Measurements from ENCODE around the gene GLYAT. TPM values are rescaled to one million over a fixed set of nuclear protein-coding genes. Genes with fewer than 3 reads are reported as not detected.

The GLYAT gene
- total and polyA plus RNA-seq, 10 donors: not detected

DNA sequence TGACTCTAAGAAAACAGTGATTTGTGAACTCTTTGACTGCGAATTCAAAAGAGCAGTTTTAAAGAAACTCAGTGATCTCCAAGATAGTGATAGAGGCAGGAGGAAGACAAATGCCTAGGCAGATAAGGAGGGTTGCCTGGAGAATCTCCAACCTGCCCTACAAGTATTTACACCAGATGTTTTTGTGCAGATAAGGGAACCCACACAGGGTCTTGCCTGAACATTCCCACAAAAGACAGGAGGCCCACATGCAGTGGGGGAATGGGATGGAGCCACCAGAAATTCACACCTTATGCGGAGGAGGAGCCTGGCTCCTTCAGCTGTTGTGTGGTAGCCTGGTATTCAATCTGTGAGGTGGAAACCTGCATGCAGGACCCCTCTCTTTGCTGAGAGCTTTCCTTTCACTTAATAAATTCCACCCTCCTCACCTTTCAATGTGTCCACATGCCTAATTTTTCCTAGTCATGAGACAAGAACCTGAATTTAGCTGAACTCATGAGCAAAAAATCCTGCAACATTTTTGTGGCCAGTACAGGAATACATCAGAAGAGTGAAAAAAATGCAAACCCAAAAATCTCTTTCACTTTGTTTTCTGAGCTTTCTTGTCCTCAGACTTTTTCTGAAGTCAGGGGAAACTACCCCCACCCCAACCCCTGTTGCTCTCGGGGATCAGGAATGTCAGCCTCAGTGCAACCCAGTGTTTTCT, 8.1 kb upstream of the GLYAT start:
- H3K27me3 ChIP-seq (replicated peaks in 1 of 7): peaks cover 0 to 4% (median 0%) of the 10 kb centered on the region in 7 donors
- intact Hi-C loops (cut with DNase I; ENCODE audit: low total_unique reads): no loop called here
- H3K4me1 ChIP-seq: no peaks in the 10 kb centered on the region
- H3K9me3 ChIP-seq: peaks cover 0 to 52% (median 35%) of the 10 kb centered on the region in 8 donors
- 79 to 87% (median 84%) methylated on average over 3 of the region's 3 CpGs for WGBS, 5 donors
- no peak overlapping the region for H3K4me3 ChIP-seq
- no peak overlapping the region for H3K27ac ChIP-seq
- TF ChIP-seq POLR2AphosphoS5 (IDR thresholded peaks at IDR 0.05): no peak
- TF ChIP-seq, protein P1, sequence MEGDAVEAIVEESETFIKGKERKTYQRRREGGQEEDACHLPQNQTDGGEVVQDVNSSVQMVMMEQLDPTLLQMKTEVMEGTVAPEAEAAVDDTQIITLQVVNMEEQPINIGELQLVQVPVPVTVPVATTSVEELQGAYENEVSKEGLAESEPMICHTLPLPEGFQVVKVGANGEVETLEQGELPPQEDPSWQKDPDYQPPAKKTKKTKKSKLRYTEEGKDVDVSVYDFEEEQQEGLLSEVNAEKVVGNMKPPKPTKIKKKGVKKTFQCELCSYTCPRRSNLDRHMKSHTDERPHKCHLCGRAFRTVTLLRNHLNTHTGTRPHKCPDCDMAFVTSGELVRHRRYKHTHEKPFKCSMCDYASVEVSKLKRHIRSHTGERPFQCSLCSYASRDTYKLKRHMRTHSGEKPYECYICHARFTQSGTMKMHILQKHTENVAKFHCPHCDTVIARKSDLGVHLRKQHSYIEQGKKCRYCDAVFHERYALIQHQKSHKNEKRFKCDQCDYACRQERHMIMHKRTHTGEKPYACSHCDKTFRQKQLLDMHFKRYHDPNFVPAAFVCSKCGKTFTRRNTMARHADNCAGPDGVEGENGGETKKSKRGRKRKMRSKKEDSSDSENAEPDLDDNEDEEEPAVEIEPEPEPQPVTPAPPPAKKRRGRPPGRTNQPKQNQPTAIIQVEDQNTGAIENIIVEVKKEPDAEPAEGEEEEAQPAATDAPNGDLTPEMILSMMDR (IDR thresholded peaks at IDR 0.05 in 8 of 11, conservative IDR thresholded peaks at IDR 0.05 in 3 of 11): no peak
- TF ChIP-seq POLR2A (IDR thresholded peaks at IDR 0.05): no peak
- no peaks in the 10 kb centered on the region for H3K36me3 ChIP-seq
- no peak for DNase-seq

GRCh38 chr11:58734681-58735490, 3.1 kb upstream of the GLYAT start:
- no peaks in the 10 kb centered on the region for H3K27me3 ChIP-seq (replicated peaks in 1 of 7)
- H3K9me3 ChIP-seq: peaks cover 0 to 4% (median under 1%) of the 10 kb centered on the region in 8 donors
- intact Hi-C loops (cut with DNase I; ENCODE audit: low total_unique reads): no loop called here
- no peak overlapping the region for H3K27ac ChIP-seq
- TF ChIP-seq POLR2AphosphoS5 (IDR thresholded peaks at IDR 0.05) (no peak), POLR2A (IDR thresholded peaks at IDR 0.05) (no peak)
- TF ChIP-seq, protein P1 (IDR thresholded peaks at IDR 0.05 in 8 of 11, conservative IDR thresholded peaks at IDR 0.05 in 3 of 11): no peak
- no peak for DNase-seq
- H3K36me3 ChIP-seq: no peaks in the 10 kb centered on the region
- no peaks in the 10 kb centered on the region for H3K4me1 ChIP-seq
- 65 to 85% (median 78%) methylated on average over 4 of the region's 4 CpGs for WGBS, 5 donors
- no peak overlapping the region for H3K4me3 ChIP-seq

GRCh38 chr11:58730507-58731089, 1.1 kb downstream of the GLYAT start:
- Histone ChIP-seq H3K4me1 (peaks cover 0 to 15% (median 4%) of the 10 kb centered on the region in 6 donors), H3K27me3 (replicated peaks in 1 of 7) (no peaks in the 10 kb centered on the region), H3K4me3 (no peak overlapping the region), H3K27ac (no peak overlapping the region), H3K9me3 (no peaks in the 10 kb centered on the region), H3K36me3 (no peaks in the 10 kb centered on the region)
- intact Hi-C loops (cut with DNase I; ENCODE audit: low total_unique reads): no loop called here
- DNase-seq: no peak
- TF ChIP-seq POLR2AphosphoS5 (IDR thresholded peaks at IDR 0.05) (no peak), POLR2A (IDR thresholded peaks at IDR 0.05) (no peak)
- TF ChIP-seq, protein P1 (IDR thresholded peaks at IDR 0.05 in 8 of 11, conservative IDR thresholded peaks at IDR 0.05 in 3 of 11): no peak

DNA sequence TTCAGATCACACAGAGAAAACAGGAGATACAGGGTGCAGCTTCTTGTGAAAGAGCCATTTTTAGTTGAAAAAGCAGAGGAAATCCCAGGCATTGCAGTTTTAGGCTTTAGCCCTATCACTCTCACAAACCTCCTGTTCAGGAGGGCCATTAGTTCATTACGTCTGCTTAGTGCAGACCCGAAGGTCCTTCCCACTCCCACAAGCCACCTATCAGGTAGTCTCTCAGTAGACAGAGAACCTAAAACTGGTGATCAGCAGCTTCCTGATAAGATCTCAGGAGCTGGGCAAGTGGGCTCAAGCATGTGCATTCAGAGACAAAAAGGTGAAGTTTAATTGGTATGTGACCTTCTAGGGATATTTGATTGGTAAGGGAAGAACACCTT, 4.3 kb downstream of the GLYAT start:
- no peak for TF ChIP-seq POLR2AphosphoS5 (IDR thresholded peaks at IDR 0.05)
- TF ChIP-seq, protein P1 (IDR thresholded peaks at IDR 0.05 in 8 of 11, conservative IDR thresholded peaks at IDR 0.05 in 3 of 11): no peak
- H3K9me3 ChIP-seq: no peaks in the 10 kb centered on the region
- H3K4me3 ChIP-seq: no peak overlapping the region
- H3K27ac ChIP-seq: peak overlapping the region in 3 of 8 donors; percentile 21 to 55 (median 28)
- intact Hi-C loops (cut with DNase I; ENCODE audit: low total_unique reads): no loop called here
- DNase-seq: no peak
- WGBS, 5 donors: 67 to 79% (median 73%) methylated on average over 2 of the region's 2 CpGs
- H3K27me3 ChIP-seq (replicated peaks in 1 of 7): no peaks in the 10 kb centered on the region
- H3K36me3 ChIP-seq: no peaks in the 10 kb centered on the region
- peaks cover 0 to 15% (median 4%) of the 10 kb centered on the region in 6 donors for H3K4me1 ChIP-seq
